Measurements from ENCODE around the gene OAF.

The OAF gene

DNA sequence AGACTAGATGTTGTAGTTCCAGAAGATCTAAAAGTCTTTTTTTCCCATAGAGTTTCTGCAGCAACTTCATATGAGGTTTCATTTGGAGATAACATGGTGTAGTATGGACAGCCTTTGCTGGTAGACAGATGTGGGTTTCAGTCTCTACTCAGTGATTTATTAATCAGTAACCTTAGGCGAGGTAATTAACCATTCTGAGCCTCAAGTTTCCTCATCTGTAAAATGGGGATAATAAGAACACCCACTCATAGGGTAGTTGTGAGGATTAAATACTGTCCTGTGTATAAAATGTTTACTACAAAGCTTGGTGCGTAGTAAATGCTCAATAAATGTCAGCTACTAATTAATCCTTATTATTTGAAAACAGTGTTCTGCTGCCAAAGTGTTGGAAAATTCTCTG, 45.9 kb downstream of the OAF start:
- TF ChIP-seq, protein P1, sequence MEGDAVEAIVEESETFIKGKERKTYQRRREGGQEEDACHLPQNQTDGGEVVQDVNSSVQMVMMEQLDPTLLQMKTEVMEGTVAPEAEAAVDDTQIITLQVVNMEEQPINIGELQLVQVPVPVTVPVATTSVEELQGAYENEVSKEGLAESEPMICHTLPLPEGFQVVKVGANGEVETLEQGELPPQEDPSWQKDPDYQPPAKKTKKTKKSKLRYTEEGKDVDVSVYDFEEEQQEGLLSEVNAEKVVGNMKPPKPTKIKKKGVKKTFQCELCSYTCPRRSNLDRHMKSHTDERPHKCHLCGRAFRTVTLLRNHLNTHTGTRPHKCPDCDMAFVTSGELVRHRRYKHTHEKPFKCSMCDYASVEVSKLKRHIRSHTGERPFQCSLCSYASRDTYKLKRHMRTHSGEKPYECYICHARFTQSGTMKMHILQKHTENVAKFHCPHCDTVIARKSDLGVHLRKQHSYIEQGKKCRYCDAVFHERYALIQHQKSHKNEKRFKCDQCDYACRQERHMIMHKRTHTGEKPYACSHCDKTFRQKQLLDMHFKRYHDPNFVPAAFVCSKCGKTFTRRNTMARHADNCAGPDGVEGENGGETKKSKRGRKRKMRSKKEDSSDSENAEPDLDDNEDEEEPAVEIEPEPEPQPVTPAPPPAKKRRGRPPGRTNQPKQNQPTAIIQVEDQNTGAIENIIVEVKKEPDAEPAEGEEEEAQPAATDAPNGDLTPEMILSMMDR (IDR thresholded peaks at IDR 0.05; ENCODE audit: low read depth, low read length, missing control alignments) = no peak
- Histone ChIP-seq H3K27ac (no peak overlapping the region), H3K27me3 (replicated peaks) (peaks cover 32% of the 10 kb centered on the region), H3K4me3 (ENCODE audit: low read depth, low read length) (no peak overlapping the region), H3K36me3 (replicated peaks) (no peaks in the 10 kb centered on the region)
- in situ Hi-C loops (cut with HindIII; ENCODE audit: low pct_ligation_motif_present, low sequenced_read_pairs) = no loop called here
- no peak for DNase-seq

DNA sequence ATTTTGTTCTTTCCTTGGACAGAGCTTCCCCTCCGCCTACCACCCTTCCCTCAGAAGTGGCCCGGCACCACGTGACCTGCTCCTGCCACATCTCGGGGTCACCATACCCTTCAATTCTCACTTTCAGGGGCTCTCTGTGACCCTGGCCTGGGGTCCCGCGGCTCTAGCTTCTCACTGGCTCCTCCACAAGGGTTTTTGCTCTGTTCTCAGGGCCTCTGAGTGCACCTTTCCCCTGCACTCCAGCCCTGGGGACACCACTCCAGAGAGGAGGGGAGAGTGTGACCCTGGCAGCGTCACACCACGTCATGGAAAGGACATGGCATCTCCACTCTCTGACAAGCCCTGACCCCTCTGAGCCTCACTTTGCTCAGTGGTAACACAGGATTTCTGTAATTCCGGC, 46.5 kb downstream of the OAF start:
- no peak for DNase-seq
- TF ChIP-seq, protein P1 (IDR thresholded peaks at IDR 0.05; ENCODE audit: low read depth, low read length, missing control alignments) = no peak
- no peak overlapping the region for H3K4me3 ChIP-seq (ENCODE audit: low read depth, low read length)
- no peak overlapping the region for H3K27ac ChIP-seq
- in situ Hi-C loops (cut with HindIII; ENCODE audit: low pct_ligation_motif_present, low sequenced_read_pairs) = no loop called here
- peaks cover 32% of the 10 kb centered on the region for H3K27me3 ChIP-seq (replicated peaks)
- no peaks in the 10 kb centered on the region for H3K36me3 ChIP-seq (replicated peaks)

DNA sequence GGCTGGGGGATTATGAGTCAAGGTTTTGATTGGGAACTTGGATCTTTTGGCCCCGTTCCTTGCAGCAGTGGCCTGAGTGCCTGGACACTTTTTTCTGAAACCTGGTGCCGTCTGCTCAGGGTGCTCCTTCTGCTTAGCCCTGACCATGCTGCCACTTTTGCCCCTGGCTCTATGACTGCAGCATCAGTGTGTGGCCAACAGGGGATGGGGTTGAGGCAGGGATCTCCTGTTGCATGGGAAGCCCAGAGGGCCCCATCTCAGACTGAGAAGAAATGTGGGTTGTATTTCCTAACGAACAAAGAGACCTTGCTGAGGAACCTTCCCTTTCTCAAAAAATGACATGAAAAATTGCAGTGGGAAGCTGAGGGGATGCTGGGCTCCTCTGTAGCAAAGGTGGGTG, 47.8 kb downstream of the OAF start:
- Histone ChIP-seq H3K27me3 (replicated peaks) (peaks cover 32% of the 10 kb centered on the region), H3K27ac (no peak overlapping the region), H3K36me3 (replicated peaks) (no peaks in the 10 kb centered on the region), H3K4me3 (ENCODE audit: low read depth, low read length) (no peak overlapping the region)
- in situ Hi-C loops (cut with HindIII; ENCODE audit: low pct_ligation_motif_present, low sequenced_read_pairs) = no loop called here
- no peak for DNase-seq
- TF ChIP-seq, protein P1 (IDR thresholded peaks at IDR 0.05; ENCODE audit: low read depth, low read length, missing control alignments) = peak; percentile 32

DNA sequence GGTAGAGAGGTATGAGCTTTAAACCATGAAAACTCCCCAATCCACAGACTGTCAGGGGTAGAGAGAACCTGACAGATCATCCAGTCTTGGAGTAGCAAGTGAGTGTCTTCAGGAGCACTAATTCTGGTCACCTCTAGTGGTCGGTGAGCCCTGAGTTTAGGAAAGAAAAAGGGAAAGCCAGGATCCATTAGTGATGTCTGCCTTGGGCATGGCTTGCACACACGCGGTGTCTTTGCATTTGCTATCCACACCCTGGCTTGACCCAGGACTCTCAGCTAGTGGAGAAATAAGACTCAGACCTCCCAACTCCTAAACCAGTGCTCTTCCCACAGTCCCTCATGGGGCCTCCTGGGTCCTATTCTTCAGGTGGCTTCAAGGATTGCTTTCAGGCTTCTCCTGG, 48.4 kb downstream of the OAF start:
- in situ Hi-C loops (cut with HindIII; ENCODE audit: low pct_ligation_motif_present, low sequenced_read_pairs) = no loop called here
- H3K36me3 ChIP-seq (replicated peaks) = no peaks in the 10 kb centered on the region
- TF ChIP-seq, protein P1 (IDR thresholded peaks at IDR 0.05; ENCODE audit: low read depth, low read length, missing control alignments) = no peak
- no peak for DNase-seq
- no peak overlapping the region for H3K27ac ChIP-seq
- peaks cover 30% of the 10 kb centered on the region for H3K27me3 ChIP-seq (replicated peaks)
- H3K4me3 ChIP-seq (ENCODE audit: low read depth, low read length) = no peak overlapping the region

DNA sequence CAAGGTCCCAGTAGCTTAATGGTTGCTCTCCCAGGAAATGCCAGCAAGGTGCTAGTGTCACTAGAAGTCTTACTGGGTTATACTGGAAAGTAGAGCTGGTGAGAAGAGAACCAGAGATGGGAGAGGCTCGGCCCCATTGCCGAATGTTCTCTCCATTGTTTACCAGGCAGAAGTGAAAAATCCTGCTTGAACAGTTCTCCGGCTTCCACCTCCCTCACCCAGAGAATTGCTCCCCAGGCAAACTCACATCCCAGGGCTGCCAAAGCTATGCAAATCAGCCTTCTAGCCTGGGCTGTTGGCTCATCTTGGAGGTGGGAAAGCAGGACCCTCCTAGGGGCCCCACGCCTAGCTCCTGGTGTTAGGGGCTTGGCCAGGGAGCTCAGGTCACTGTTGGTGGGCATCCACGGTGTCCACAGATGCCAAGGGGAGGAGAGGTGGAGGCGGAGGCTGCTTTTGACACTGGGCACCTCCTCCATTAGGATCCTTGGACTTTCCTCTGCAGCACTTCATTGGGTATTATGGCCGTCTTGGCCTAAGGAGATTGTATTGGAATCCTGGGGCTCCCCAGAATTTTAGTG, 49.2 kb downstream of the OAF start:
- no peak overlapping the region for H3K27ac ChIP-seq
- H3K27me3 ChIP-seq (replicated peaks) = peaks cover 21% of the 10 kb centered on the region
- in situ Hi-C loops (cut with HindIII; ENCODE audit: low pct_ligation_motif_present, low sequenced_read_pairs) = no loop called here
- no peak for DNase-seq
- TF ChIP-seq, protein P1 (IDR thresholded peaks at IDR 0.05; ENCODE audit: low read depth, low read length, missing control alignments) = no peak
- no peak overlapping the region for H3K4me3 ChIP-seq (ENCODE audit: low read depth, low read length)
- no peaks in the 10 kb centered on the region for H3K36me3 ChIP-seq (replicated peaks)

DNA sequence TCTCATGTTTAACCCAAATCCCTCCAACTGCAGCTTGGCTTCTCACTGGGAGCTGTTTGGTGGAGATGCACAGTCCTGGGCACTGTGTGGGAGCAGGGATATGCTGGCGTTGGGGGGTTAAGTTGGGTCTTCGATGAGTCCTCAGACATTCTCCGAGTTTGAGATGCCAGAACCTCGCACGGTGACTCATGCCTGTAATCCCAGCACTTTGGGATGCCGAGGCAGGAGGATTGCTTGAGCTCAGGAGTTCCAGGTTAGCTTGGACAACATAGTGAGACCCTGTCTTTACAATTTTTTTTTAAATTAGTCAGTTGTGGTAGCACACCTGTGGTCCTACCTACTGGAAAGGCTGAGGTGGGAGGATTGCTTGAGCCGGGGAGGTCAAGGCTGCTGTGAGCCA, 49.8 kb downstream of the OAF start:
- in situ Hi-C loops (cut with HindIII; ENCODE audit: low pct_ligation_motif_present, low sequenced_read_pairs) = no loop called here
- H3K27me3 ChIP-seq (replicated peaks) = peaks cover 16% of the 10 kb centered on the region
- H3K4me3 ChIP-seq (ENCODE audit: low read depth, low read length) = no peak overlapping the region
- H3K36me3 ChIP-seq (replicated peaks) = no peaks in the 10 kb centered on the region
- no peak for DNase-seq
- H3K27ac ChIP-seq = no peak overlapping the region
- TF ChIP-seq, protein P1 (IDR thresholded peaks at IDR 0.05; ENCODE audit: low read depth, low read length, missing control alignments) = no peak
